Glomerular endothelial cell (primary cell): ENCODE results near the gene MYOD1. TPM values are rescaled to one million over a fixed set of nuclear protein-coding genes. Genes with fewer than 3 reads are reported as not detected.

Experiments
- DNase-seq: peaks from one replicate; pipeline ENCODE4 v3.0.0-alpha.2; 2011; ENCODE audit warnings: low read depth, low spot score; ENCODE audit errors: extremely low read depth
- total RNA-seq: library from RNA; depleted of rRNA; stranded (reverse); fragments of >200 nt; gene quantifications from 2 replicates; pipeline ENCODE4 v1.2.3, GENCODE V29; 2015

Gene MYOD1
- total RNA-seq, 1 donor from 2014 or later = not detected

GRCh38 chr11:17768547-17768946 is 49.2 kb downstream of the MYOD1 start:
- no peak for DNase-seq

GRCh38 chr11:17769218-17769617 is 49.8 kb downstream of the MYOD1 start:
- no peak for DNase-seq

- no peak for DNase-seq
Measured at GRCh38 chr11:17770048-17770652, 50.8 kb downstream of the MYOD1 start.

- no peak for DNase-seq
Measured at GRCh38 chr11:17770917-17771316, 51.5 kb downstream of the MYOD1 start.

- no peak for DNase-seq
Measured at GRCh38 chr11:17771415-17771814, 52.0 kb downstream of the MYOD1 start.

Other genes starting within 250 kb of the MYOD1 start
- gene ABCC8, start 242.7 kb upstream of the MYOD1 start, total RNA-seq = not detected in 2 replicates
- gene USH1C, start 175.2 kb upstream of the MYOD1 start, total RNA-seq = not detected in 2 replicates
- gene OTOG, start 172.3 kb upstream of the MYOD1 start, total RNA-seq = not detected in 2 replicates
- gene KCNC1, start 15.2 kb downstream of the MYOD1 start, total RNA-seq = not detected in 2 replicates